LoVo (cell line): Measurements from ENCODE around the gene ZMIZ1.

ENCODE experiments used
- DNase-seq: peaks from one replicate; pipeline ENCODE4 v3.0.0-alpha.2; 2016; ENCODE audit warnings: low spot score

ZMIZ1 gene

GRCh38 chr10:79068562-79069324 lies at the start of gene ZMIZ1:
ZMIZ1 (plus strand) TSS chr10:79068966; CDS start chr10:79201633, 132,667 bp downstream.
- peak; percentile 92 for DNase-seq

- DNase-seq = no peak
Observed at GRCh38 chr10:79019441-79020014, 49.2 kb upstream of the ZMIZ1 start.

GRCh38 chr10:79020015-79020491 lies 48.7 kb upstream of the ZMIZ1 start:
- no peak for DNase-seq

GRCh38 chr10:79020605-79021004 lies 48.2 kb upstream of the ZMIZ1 start:
- no peak for DNase-seq

- DNase-seq = no peak
Observed at GRCh38 chr10:79021331-79021907, 47.3 kb upstream of the ZMIZ1 start.

GRCh38 chr10:79021948-79022499 lies 46.7 kb upstream of the ZMIZ1 start:
- DNase-seq = no peak

- DNase-seq = no peak
Observed at GRCh38 chr10:79022565-79023230, 46.1 kb upstream of the ZMIZ1 start.

- no peak for DNase-seq
Observed at GRCh38 chr10:79023240-79024162, 45.3 kb upstream of the ZMIZ1 start.

- no peak for DNase-seq
Observed at GRCh38 chr10:79024296-79024695, 44.5 kb upstream of the ZMIZ1 start.

- DNase-seq = no peak
Observed at GRCh38 chr10:79024720-79025198, 44.0 kb upstream of the ZMIZ1 start.

GRCh38 chr10:79025199-79025832 lies 43.5 kb upstream of the ZMIZ1 start:
- DNase-seq = no peak

GRCh38 chr10:79026341-79026761 lies 42.4 kb upstream of the ZMIZ1 start:
- DNase-seq = no peak

GRCh38 chr10:79026806-79027146 lies 42.0 kb upstream of the ZMIZ1 start:
- DNase-seq = no peak

- DNase-seq = no peak
Observed at GRCh38 chr10:79027147-79028055, 41.4 kb upstream of the ZMIZ1 start.

- no peak for DNase-seq
Observed at GRCh38 chr10:79028056-79028430, 40.7 kb upstream of the ZMIZ1 start.

GRCh38 chr10:79028451-79029010 lies 40.2 kb upstream of the ZMIZ1 start:
- no peak for DNase-seq

- no peak for DNase-seq
Observed at GRCh38 chr10:79029478-79030390, 39.0 kb upstream of the ZMIZ1 start.

GRCh38 chr10:79030705-79031104 lies 38.1 kb upstream of the ZMIZ1 start:
- DNase-seq = no peak
